HG03354 (cell line): ENCODE data around the gene DLX3.

ENCODE experiments used
- ATAC-seq: cut with Tn5 transposase; IDR thresholded peaks from one replicate; pipeline ENCODE4 v1.9.1; 2021; ENCODE audit warnings: mild to moderate bottlenecking; ENCODE audit not compliant: unreplicated experiment, poor library complexity, severe bottlenecking

DLX3 gene

GRCh38 chr17:49977463-49978389 lies 17.3 kb downstream of the DLX3 start:
- ATAC-seq: no peak

DNA sequence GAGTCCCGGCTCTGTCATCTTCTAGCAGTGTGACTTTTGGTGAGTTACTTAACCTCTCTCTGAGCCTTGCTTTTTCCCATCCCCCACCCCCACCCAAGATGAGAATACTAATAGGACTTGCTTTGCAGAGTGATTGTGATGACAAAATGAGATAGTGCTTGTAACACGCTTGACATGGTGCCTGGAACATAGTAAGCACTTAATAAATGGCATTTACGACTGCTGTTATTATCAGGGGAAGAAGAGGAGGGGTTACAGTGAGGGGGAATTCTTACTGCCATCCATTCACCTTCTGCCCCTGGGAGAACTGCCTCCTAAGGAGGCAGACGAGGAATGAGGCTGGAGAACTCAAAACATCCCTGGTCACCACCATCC lies 18.2 kb downstream of the DLX3 start:
- ATAC-seq: no peak

- no peak for ATAC-seq
These were observed 18.7 kb downstream of the DLX3 start for GRCh38 chr17:49976163-49976827.

DNA sequence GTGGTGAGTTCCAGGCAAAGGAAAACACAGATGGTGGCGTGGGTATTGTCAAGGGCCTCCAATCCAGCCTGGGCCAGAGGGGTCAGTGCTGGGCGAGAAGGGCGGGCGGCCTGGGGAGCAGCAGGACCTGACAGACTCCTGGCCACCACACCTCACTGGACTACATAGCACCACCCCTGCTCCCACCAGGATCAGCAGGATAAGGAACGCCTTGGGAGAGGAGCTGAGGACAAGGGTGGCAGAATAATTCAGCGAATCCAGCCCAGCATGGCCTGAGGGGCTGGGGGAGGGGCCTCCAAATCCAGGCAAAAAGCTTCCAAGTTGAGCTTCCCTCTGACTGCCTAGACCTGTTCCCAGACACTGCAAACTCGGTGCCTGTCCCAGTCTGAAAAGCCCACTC lies 19.5 kb downstream of the DLX3 start:
- ATAC-seq: no peak

GRCh38 chr17:49973271-49973615 lies 21.8 kb downstream of the DLX3 start:
- no peak for ATAC-seq

- ATAC-seq: no peak
These were observed 22.3 kb downstream of the DLX3 start for GRCh38 chr17:49972486-49973270.

- ATAC-seq: no peak
These were observed 23.1 kb downstream of the DLX3 start for GRCh38 chr17:49971848-49972485.

- no peak for ATAC-seq
These were observed 23.7 kb downstream of the DLX3 start for GRCh38 chr17:49971199-49971847.

- no peak for ATAC-seq
These were observed 24.5 kb downstream of the DLX3 start for GRCh38 chr17:49970498-49970897.

- ATAC-seq: no peak
These were observed 25.1 kb downstream of the DLX3 start for GRCh38 chr17:49969795-49970389.

DNA sequence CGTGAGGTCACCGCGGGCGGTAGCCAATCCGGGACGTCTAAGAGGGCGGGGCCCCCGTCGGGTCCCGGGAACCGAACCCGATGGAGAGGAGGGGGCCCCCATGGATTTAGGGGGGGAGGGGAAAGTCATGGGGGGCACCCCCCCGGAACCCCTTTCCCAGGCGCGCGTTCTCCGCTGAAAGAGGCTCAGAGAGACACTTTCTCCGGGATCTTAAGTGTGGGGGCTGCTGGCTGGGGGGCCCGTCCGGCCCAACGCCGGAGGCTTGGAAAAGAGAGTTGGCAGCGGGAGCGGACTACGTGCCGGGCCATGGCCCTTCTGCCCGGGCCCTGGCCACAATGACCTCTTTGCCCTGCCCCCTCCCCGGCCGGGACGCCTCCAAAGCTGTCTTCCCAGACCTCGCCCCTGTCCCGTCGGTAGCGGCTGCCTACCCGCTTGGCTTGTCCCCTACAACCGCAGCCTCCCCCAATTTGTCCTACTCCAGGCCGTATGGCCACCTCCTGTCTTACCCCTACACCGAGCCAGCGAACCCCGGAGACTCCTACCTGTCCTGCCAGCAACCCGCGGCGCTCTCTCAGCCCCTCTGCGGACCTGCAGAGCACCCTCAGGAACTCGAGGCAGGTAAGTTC lies 25.8 kb downstream of the DLX3 start, which contains the start of gene DLX4:
DLX4 (plus strand) TSS at position 57 of the 626 bp plus-strand sequence; CDS start at position 336, 279 bp downstream.
- peak; percentile 32 for ATAC-seq

DNA sequence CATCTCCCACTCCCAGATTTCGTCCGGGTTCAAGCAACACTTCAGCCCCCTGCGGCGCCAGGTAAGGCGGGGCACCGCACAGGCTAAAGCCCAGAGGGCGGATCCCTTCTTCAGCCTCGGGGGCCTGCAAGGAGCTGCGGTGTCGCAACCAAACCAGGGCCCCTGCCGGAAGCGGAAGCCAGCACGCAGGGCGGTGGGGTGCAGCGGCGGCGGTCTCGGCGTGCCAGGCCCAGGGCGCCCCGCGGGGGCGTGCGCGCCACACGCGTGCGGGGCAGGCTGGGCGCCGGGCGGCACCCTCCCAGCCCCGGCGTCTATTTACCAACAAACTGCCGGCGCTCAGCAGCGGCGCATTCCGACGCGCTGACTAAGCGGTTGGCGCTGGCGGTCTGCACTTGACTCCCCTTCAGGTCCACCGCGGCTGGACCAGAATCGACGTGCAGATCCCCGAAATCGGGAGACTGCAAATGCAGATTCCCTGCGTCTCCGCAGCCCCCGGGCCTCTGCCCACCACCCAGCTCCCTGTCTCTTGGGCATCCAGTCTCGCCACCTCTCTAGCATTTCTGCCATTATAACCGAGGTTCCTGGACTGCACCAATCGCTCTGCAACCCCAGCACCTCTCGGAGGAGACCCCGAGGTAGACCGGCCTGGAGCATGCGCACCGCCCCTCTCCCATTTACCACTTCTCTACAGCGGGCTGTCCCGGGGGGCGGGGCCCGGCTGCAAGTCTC lies 26.5 kb downstream of the DLX3 start:
- ATAC-seq: peak; percentile 51

- ATAC-seq: no peak
These were observed 27.2 kb downstream of the DLX3 start for GRCh38 chr17:49967621-49968404.

DNA sequence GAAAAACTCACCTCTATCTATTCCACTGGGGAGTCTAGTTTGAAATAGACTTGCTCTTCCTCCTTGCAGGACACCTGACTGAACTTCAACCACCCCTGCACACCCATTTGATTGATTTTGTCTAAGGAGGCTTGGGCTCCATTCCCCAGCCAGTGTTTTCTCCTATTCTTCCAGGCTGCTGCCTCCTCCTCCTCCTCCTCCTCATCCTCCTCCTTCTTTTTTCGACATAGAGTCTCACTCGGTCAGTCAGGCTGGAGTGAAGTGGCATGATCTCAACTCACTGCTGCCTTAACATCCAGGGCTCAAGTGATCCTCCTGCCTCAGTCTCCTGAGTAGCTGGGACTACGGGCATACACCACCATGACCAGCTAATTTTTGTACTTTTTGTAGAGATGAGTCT lies 27.8 kb downstream of the DLX3 start:
- no peak for ATAC-seq

- ATAC-seq: no peak
These were observed 28.3 kb downstream of the DLX3 start for GRCh38 chr17:49966767-49967166.

DNA sequence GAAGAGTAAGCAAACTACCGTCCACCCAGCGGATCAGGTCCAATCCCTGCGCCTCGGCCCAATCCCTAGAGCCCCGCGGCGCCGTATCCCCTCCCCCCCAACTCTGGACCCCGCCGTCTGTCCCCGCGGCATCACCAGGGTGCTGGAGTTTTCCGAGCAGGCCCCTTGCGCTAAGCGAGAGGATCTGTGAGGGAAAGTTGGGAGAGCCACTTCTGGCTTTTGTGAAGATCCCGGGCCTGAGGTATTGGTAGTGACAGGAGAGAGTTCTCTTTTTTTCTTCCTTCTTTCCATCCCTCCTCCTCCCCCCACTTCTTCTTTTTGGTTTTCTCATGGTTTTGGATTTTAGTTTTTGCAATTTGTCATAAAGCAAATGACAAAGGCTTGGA lies 29.5 kb downstream of the DLX3 start:
- no peak for ATAC-seq

DNA sequence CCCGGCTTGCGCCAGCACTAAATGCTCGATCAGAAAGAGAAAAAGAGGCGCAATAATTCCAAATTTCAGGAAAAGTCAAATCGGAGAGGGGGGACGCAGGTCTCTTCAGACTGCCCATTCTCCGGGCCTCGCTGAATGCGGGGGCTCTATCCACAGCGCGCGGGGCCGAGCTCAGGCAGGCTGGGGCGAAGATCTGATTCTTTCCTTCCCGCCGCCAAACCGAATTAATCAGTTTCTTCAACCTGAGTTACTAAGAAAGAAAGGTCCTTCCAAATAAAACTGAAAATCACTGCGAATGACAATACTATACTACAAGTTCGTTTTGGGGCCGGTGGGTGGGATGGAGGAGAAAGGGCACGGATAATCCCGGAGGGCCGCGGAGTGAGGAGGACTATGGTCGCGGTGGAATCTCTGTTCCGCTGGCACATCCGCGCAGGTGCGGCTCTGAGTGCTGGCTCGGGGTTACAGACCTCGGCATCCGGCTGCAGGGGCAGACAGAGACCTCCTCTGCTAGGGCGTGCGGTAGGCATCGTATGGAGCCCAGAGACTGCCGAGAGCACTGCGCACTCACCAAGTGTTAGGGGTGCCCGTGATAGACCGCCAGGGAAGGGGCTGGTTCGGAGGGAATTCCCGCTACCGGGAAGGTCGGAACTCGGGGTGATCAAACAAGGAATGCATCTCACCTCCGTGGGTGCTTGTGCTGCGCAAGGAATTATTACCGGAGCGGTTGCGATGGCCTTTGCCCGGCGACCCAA lies 30.1 kb downstream of the DLX3 start:
- no peak for ATAC-seq
